SK-N-SH (cell line): ENCODE data around the gene VPS16. TPM values are rescaled to one million over a fixed set of nuclear protein-coding genes. Genes with fewer than 3 reads are reported as not detected.

Experiments
- CTCF ChIA-PET: fragments of 300-600, 350-600 bp; formaldehyde crosslinking; extraction: SDS; loops from one replicate; lab custom pipeline; 2021; lab: Yijun Ruan, JAX
- POLR2A ChIA-PET: fragments of 350-600 bp; sonication (Branson Sonifier 250); formaldehyde crosslinking; extraction: SDS; loops from one replicate; lab custom pipeline; 2020; ENCODE audit warnings: antibody characterized with exemption, inconsistent platforms; lab: Yijun Ruan, JAX
- DNase-seq: peaks from one replicate; pipeline ENCODE4 v3.0.0; 2012
- H2AFZ ChIP-seq: fragments of 200-600 bp; sonication (generic); 2 replicates; pipeline ENCODE4 v1.8.1; 2016; ENCODE audit warnings: antibody characterized with exemption, mild to moderate bottlenecking, low read depth
- H3F3A ChIP-seq: fragments of 200-600 bp; sonication (generic); replicated peaks from 2 replicates; pipeline ENCODE3; 2016; ENCODE audit warnings: antibody characterized with exemption, mild to moderate bottlenecking; ENCODE audit not compliant: insufficient read depth
- H3K27ac ChIP-seq, 2 experiments: fragments of 200-500 bp in 1 of 2; fragments of 200-600 bp in 1 of 2; sonication (Bioruptor generic) in 1 of 2; sonication (generic), shearing (Covaris generic) in 1 of 2; 2 replicates each; pipeline versions ENCODE4 v1.5.1 to v1.6.1; 2014 to 2016; ENCODE audit warnings: low read depth in 2 of 2, inconsistent platforms in 1 of 2, low read length in 1 of 2, mild to moderate bottlenecking in 1 of 2, mixed read lengths in 1 of 2
- H3K27me3 ChIP-seq: fragments of 200-600 bp; sonication (generic), shearing (Covaris generic); 2 replicates; pipeline ENCODE4 v1.6.1; 2016; ENCODE audit warnings: mixed run types; ENCODE audit not compliant: insufficient read depth
- H3K36me3 ChIP-seq, 2 experiments: fragments of 200-500 bp in 1 of 2; fragments of 200-600 bp in 1 of 2; sonication (Bioruptor generic) in 1 of 2; sonication (generic) in 1 of 2; replicated peaks in 1 of 2; 2 replicates each; pipeline versions ENCODE3 to v1.5.1; 2014 to 2016; ENCODE audit warnings: low read length in 1 of 2, mild to moderate bottlenecking in 1 of 2; ENCODE audit not compliant: insufficient read depth in 2 of 2, control insufficient read depth in 1 of 2
- H3K4me1 ChIP-seq, 2 experiments: fragments of 200-500 bp in 1 of 2; fragments of 200-600 bp in 1 of 2; sonication (Bioruptor generic) in 1 of 2; sonication (generic), shearing (Covaris generic) in 1 of 2; 2 replicates each; pipeline versions ENCODE4 v1.5.1 to v1.6.1; 2014 to 2016; ENCODE audit warnings: low read depth in 1 of 2, low read length in 1 of 2, mixed run types in 1 of 2; ENCODE audit not compliant: insufficient read depth in 2 of 2, control insufficient read depth in 1 of 2
- H3K4me2 ChIP-seq: fragments of 200-600 bp; sonication (generic), shearing (Covaris generic); 2 replicates; pipeline ENCODE4 v1.6.1; 2017; ENCODE audit warnings: mixed run types
- H3K4me3 ChIP-seq, 2 experiments: fragments of 200-500 bp in 1 of 2; fragments of 200-600 bp in 1 of 2; sonication (Bioruptor generic) in 1 of 2; sonication (generic), shearing (Covaris generic) in 1 of 2; 2 replicates each; pipeline versions ENCODE4 v1.5.1 to v1.8.1; 2014 to 2016; ENCODE audit warnings: low read depth in 2 of 2, inconsistent platforms in 1 of 2, low read length in 1 of 2, mild to moderate bottlenecking in 1 of 2, mixed read lengths in 1 of 2, moderate library complexity in 1 of 2
- H3K79me2 ChIP-seq: fragments of 200-600 bp; sonication (generic); 2 replicates; pipeline ENCODE4 v1.8.1; 2017; ENCODE audit warnings: mild to moderate bottlenecking; ENCODE audit not compliant: insufficient read depth
- H3K9ac ChIP-seq: fragments of 200-600 bp; sonication (generic); 2 replicates; pipeline ENCODE4 v1.6.1; 2017; ENCODE audit warnings: mixed run types
- H3K9me2 ChIP-seq: fragments of 200-600 bp; sonication (generic); 2 replicates; pipeline ENCODE4 v1.6.1; 2017; ENCODE audit warnings: mixed run types
- H3K9me3 ChIP-seq: fragments of 200-600 bp; sonication (generic); 2 replicates; pipeline ENCODE4 v1.6.1; 2017; ENCODE audit warnings: mixed run types, mild to moderate bottlenecking, moderate library complexity
- H4K20me1 ChIP-seq: fragments of 200-600 bp; sonication (generic); 2 replicates; pipeline ENCODE4 v1.6.1; 2017; ENCODE audit warnings: mild to moderate bottlenecking, mixed run types; ENCODE audit not compliant: insufficient read depth
- CHD2 ChIP-seq: fragments of 150-350 bp; IDR thresholded peaks from 2 replicates; pipeline ENCODE4 v1.6.1; 2018; ENCODE audit warnings: low read length; ENCODE audit not compliant: partially characterized antibody
- CTCF ChIP-seq: fragments of 200-600 bp; sonication (generic); IDR thresholded peaks from 2 replicates; pipeline ENCODE4 v1.6.1; 2017; ENCODE audit warnings: antibody characterized with exemption, mild to moderate bottlenecking, moderate library complexity
- ELF1 ChIP-seq: IDR thresholded peaks from 2 replicates; pipeline ENCODE4 v1.4.0; 2012
- EP300 ChIP-seq, 2 experiments: IDR thresholded peaks; 2 replicates each; pipeline versions ENCODE4 v1.4.0 to v1.6.1; 2012; ENCODE audit warnings: borderline replicate concordance in 1 of 2, low read depth in 1 of 2, low read length in 1 of 2
- EZH2phosphoT487 ChIP-seq: fragments of 200-600 bp; sonication (generic); IDR thresholded peaks from 2 replicates; pipeline ENCODE4 v1.6.1; 2017; ENCODE audit warnings: low read depth, mixed run types, mild to moderate bottlenecking, antibody characterized with exemption, moderate library complexity, borderline replicate concordance
- FOSL2 ChIP-seq: IDR thresholded peaks from 2 replicates; pipeline ENCODE4 v1.4.0; 2012; ENCODE audit warnings: low read depth, mild to moderate bottlenecking, moderate library complexity, borderline replicate concordance
- FOXJ3 ChIP-seq: sonication (generic); formaldehyde crosslinking; IDR thresholded peaks from 2 replicates; pipeline ENCODE4 v1.5.1; 2020; ENCODE audit warnings: mild to moderate bottlenecking, missing genetic modification reagents
- FOXM1 ChIP-seq: IDR thresholded peaks from 2 replicates; pipeline ENCODE4 v1.4.0; 2012; ENCODE audit warnings: low read depth, mild to moderate bottlenecking
- GABPA ChIP-seq: IDR thresholded peaks from 2 replicates; pipeline ENCODE4 v1.4.0; 2012; ENCODE audit warnings: low read depth, mild to moderate bottlenecking
- GATA2 ChIP-seq: sonication (generic); formaldehyde crosslinking; IDR thresholded peaks from 2 replicates; pipeline ENCODE4 v1.5.0; 2020; ENCODE audit warnings: mild to moderate bottlenecking, missing genetic modification reagents
- IRF3 ChIP-seq: fragments of 150-350 bp; IDR thresholded peaks from 2 replicates; pipeline ENCODE4 v1.6.1; 2016; ENCODE audit warnings: mild to moderate bottlenecking, low read depth, low read length
- JUND ChIP-seq: IDR thresholded peaks from 2 replicates; pipeline ENCODE4 v1.4.0; 2012
- MEF2A ChIP-seq: IDR thresholded peaks from 2 replicates; pipeline ENCODE4 v1.4.0; 2012; ENCODE audit warnings: low read depth, borderline replicate concordance
- MXI1 ChIP-seq: IDR thresholded peaks from 2 replicates; pipeline ENCODE4 v1.6.1; 2012; ENCODE audit warnings: mild to moderate bottlenecking, low read depth, low read length, improper control_type of control experiment
- NFIC ChIP-seq: IDR thresholded peaks from 2 replicates; pipeline ENCODE4 v1.4.0; 2012; ENCODE audit warnings: borderline replicate concordance
- PBX3 ChIP-seq: IDR thresholded peaks from 2 replicates; pipeline ENCODE4; 2012
- POLR2AphosphoS5 ChIP-seq: IDR thresholded peaks from 2 replicates; pipeline ENCODE4 v1.6.1; 2012; ENCODE audit warnings: low read depth, low read length
- RAD21 ChIP-seq: IDR thresholded peaks from 2 replicates; pipeline ENCODE4 v1.6.1; 2012; ENCODE audit warnings: mild to moderate bottlenecking, low read length
- RFX5 ChIP-seq: IDR thresholded peaks from 2 replicates; pipeline ENCODE4 v1.6.1; 2012; ENCODE audit warnings: mild to moderate bottlenecking, improper control_type of control experiment, low read length
- RXRA ChIP-seq: IDR thresholded peaks from 2 replicates; pipeline ENCODE4 v1.4.0; 2012; ENCODE audit warnings: low read depth, mild to moderate bottlenecking, borderline replicate concordance
- SIN3A ChIP-seq: IDR thresholded peaks from 2 replicates; pipeline ENCODE4 v1.6.1; 2012; ENCODE audit warnings: low read depth, mild to moderate bottlenecking, low read length, moderate library complexity, borderline replicate concordance
- SMC3 ChIP-seq: IDR thresholded peaks from 2 replicates; pipeline ENCODE4 v1.6.1; 2012; ENCODE audit warnings: low read depth, low read length, improper control_type of control experiment
- TAF1 ChIP-seq: IDR thresholded peaks from 2 replicates; pipeline ENCODE4 v1.6.1; 2012; ENCODE audit warnings: low read depth, mild to moderate bottlenecking, low read length, moderate library complexity, borderline replicate concordance
- TCF12 ChIP-seq: IDR thresholded peaks from 2 replicates; pipeline ENCODE4 v1.4.0; 2012
- TEAD4 ChIP-seq: IDR thresholded peaks from 2 replicates; pipeline ENCODE4 v1.4.0; 2012; ENCODE audit warnings: mild to moderate bottlenecking, borderline replicate concordance; ENCODE audit not compliant: insufficient read depth
- USF2 ChIP-seq: fragments of 150-350 bp; IDR thresholded peaks from 2 replicates; pipeline ENCODE4 v1.6.1; 2017; ENCODE audit warnings: antibody characterized with exemption, low read length, low read depth, borderline replicate concordance
- YY1 ChIP-seq: IDR thresholded peaks from 2 replicates; pipeline ENCODE4 v1.4.0; 2012; ENCODE audit warnings: low read depth, mild to moderate bottlenecking
- ZBTB33 ChIP-seq: IDR thresholded peaks from 2 replicates; pipeline ENCODE4 v1.4.0; 2012; ENCODE audit warnings: low read depth, borderline replicate concordance
- WGBS: methylation state at CpG from one replicate; pipeline ENCODE4 v1.1.6; 2017; ENCODE audit warnings: low lambda C conversion rate; 5-methylcytosine and 5-hydroxymethylcytosine counted together
- polyA plus RNA-seq, 3 experiments: library from polyadenylated mRNA; depleted of rRNA; stranded (reverse); fragments of >200 nt; gene quantifications; 2 replicates each; pipeline ENCODE4 v1.2.3, GENCODE V29; 2012

Gene VPS16
- polyA plus RNA-seq, 1 of the 3 experiments (the other 2 are of a cell fraction), result 62.0 TPM

GRCh38 chr20:2814587-2815051 lies 25.9 kb upstream of the VPS16 start, which contains the start of gene C20orf141:
Gene C20orf141, plus strand, starts transcription at chr20:2814987. Its CDS starts 198 bp downstream, at chr20:2815185.
- Histone ChIP-seq H3K79me2 (no peaks in the 10 kb centered on the region), H3K4me2 (peak within 1 kb of the TSS; percentile 83), H3K36me3 (no peaks in the 10 kb centered on the region), H3K9me3 (peaks cover 11% of the 10 kb centered on the region), H3K9me2 (no peaks in the 10 kb centered on the region), H4K20me1 (no peaks in the 10 kb centered on the region), H2AFZ (peak within 1 kb of the TSS; percentile 68; the same call in 1 of the 2 replicates), H3K27ac (peak within 1 kb of the TSS; percentile 45 to 72; a peak in 3 of 4 replicates), H3K27me3 (no peaks in the 10 kb centered on the region), H3F3A (peaks cover 13% of the 10 kb centered on the region), H3K4me3 (no peak within 1 kb of the TSS), H3K9ac (peak within 1 kb of the TSS; percentile 31; the same call in 1 of the 2 replicates), H3K4me1 (peaks cover 10 to 18% of the 10 kb centered on the region in 2 experiments; a peak in 2 of 4 replicates)
- 4% methylated on average over 5 of the region's 5 CpGs for WGBS
- DNase-seq, result peak; percentile 56
- CTCF ChIA-PET, result interaction anchor here (1.4 kb wide), 1 partner anchor 13 kb away, joined by 3 read pairs; no protein-coding TSS in a partner anchor
- POLR2A ChIA-PET, result interaction anchor here (1.1 kb wide), 1 partner anchor 14 kb away, joined by 5 read pairs; the partner anchor contains the start of gene CPXM1
- no peak for TF ChIP-seq IRF3
- TF ChIP-seq SMC3, result no peak
- no peak for TF ChIP-seq ZBTB33
- TF ChIP-seq CHD2, result no peak
- TF ChIP-seq FOSL2, result peak; percentile 69; the same call in 1 of the 2 replicates
- TF ChIP-seq JUND, result peak; percentile 62; the same call in 1 of the 2 replicates
- no peak for TF ChIP-seq MEF2A
- TF ChIP-seq EP300 (IDR thresholded peaks at IDR 0.05; ENCODE audit: borderline replicate concordance in 1 of 2, low read depth in 1 of 2, low read length in 1 of 2), result peak in 1 of 2 experiments; percentile 47; a peak in 1 of 4 replicates
- TF ChIP-seq CTCF, result no peak
- no peak for TF ChIP-seq RFX5
- TF ChIP-seq GABPA, result no peak
- TF ChIP-seq PBX3, result peak; percentile 63
- peak; percentile 21; the same call in 1 of the 2 replicates for TF ChIP-seq POLR2AphosphoS5
- no peak for TF ChIP-seq GATA2
- no peak for TF ChIP-seq RAD21
- TF ChIP-seq EZH2phosphoT487, result no peak
- TF ChIP-seq FOXM1, result no peak
- no peak for TF ChIP-seq YY1
- TF ChIP-seq NFIC, result peak; percentile 93
- TF ChIP-seq USF2, result no peak
- peak; percentile 68 for TF ChIP-seq TCF12
- TF ChIP-seq FOXJ3 (CRISPR knock-in tag), result no peak
- no peak for TF ChIP-seq SIN3A
- TF ChIP-seq TEAD4, result peak; percentile 56; the same call in 1 of the 2 replicates
- TF ChIP-seq MXI1, result no peak
- TF ChIP-seq TAF1, result no peak
- no peak for TF ChIP-seq RXRA
- no peak for TF ChIP-seq ELF1
